Neural cell (in vitro differentiated cells): Measurements from ENCODE around the gene PTPRT. TPM values are rescaled to one million over a fixed set of nuclear protein-coding genes. Genes with fewer than 3 reads are reported as not detected.

Experiments used
- H2AFZ ChIP-seq: fragments of 200-600, 300-800 bp; sonication (generic), shearing (Covaris generic); 2 replicates; pipeline ENCODE4 v1.6.0; 2014; ENCODE audit warnings: low read depth, mild to moderate bottlenecking, antibody characterized with exemption, low read length, moderate library complexity
- H3F3A ChIP-seq: fragments of 200-600 bp; shearing (Covaris generic); 2 replicates; pipeline ENCODE4 v1.6.1; 2016; ENCODE audit warnings: mild to moderate bottlenecking, moderate library complexity, mixed read lengths, antibody characterized with exemption, low read length; ENCODE audit not compliant: insufficient read depth, poor library complexity, severe bottlenecking
- H3K27ac ChIP-seq: fragments of 200-600, 300-800 bp; sonication (generic), shearing (Covaris generic); 2 replicates; pipeline ENCODE4 v1.5.1; 2014; ENCODE audit warnings: mild to moderate bottlenecking, low read length, moderate library complexity
- H3K27me3 ChIP-seq: fragments of 300-800, 200-600 bp; sonication (generic), shearing (Covaris generic); 2 replicates; pipeline ENCODE4 v1.6.0; 2014; ENCODE audit warnings: mild to moderate bottlenecking, low read depth, low read length, moderate library complexity; ENCODE audit not compliant: insufficient read depth
- H3K36me3 ChIP-seq: fragments of 300-800, 200-600 bp; sonication (generic), shearing (Covaris generic); 2 replicates; pipeline ENCODE4 v1.5.1; 2014; ENCODE audit warnings: mild to moderate bottlenecking, antibody characterized with exemption, low read length, moderate library complexity; ENCODE audit not compliant: insufficient read depth
- H3K4me2 ChIP-seq: fragments of 300-800, 200-600 bp; sonication (generic), shearing (Covaris generic); 2 replicates; pipeline ENCODE4 v1.6.0; 2014; ENCODE audit warnings: mild to moderate bottlenecking, low read length
- H3K4me3 ChIP-seq: fragments of 300-800, 200-600 bp; sonication (generic), shearing (Covaris generic); 2 replicates; pipeline ENCODE4 v1.5.1; 2014; ENCODE audit warnings: mild to moderate bottlenecking, low read length, moderate library complexity
- H3K79me2 ChIP-seq: fragments of 200-600 bp; shearing (Covaris generic); replicated peaks from 2 replicates; pipeline ENCODE4 v1.6.0; 2014; ENCODE audit warnings: mild to moderate bottlenecking, low read length, moderate library complexity; ENCODE audit not compliant: insufficient read depth
- H3K9ac ChIP-seq: fragments of 300-800, 200-600 bp; sonication (generic), shearing (Covaris generic); 2 replicates; pipeline ENCODE4 v1.6.1; 2016; ENCODE audit warnings: mild to moderate bottlenecking, low read length, mixed read lengths
- H3K9me2 ChIP-seq: fragments of 200-600 bp; shearing (Covaris generic); 2 replicates; pipeline ENCODE4 v1.6.1; 2016; ENCODE audit warnings: mild to moderate bottlenecking, low read length, mixed read lengths; ENCODE audit not compliant: insufficient read depth
- H3K9me3 ChIP-seq: fragments of 200-600, 300-800 bp; sonication (generic), shearing (Covaris generic); 2 replicates; pipeline ENCODE4 v1.6.1; 2016; ENCODE audit warnings: mild to moderate bottlenecking, mixed run types, low read length, moderate library complexity, mixed read lengths
- H4K20me1 ChIP-seq: fragments of 200-600 bp; shearing (Covaris generic); 2 replicates; pipeline ENCODE4 v1.6.1; 2016; ENCODE audit warnings: mild to moderate bottlenecking, mixed run types; ENCODE audit not compliant: insufficient read depth
- CTCF ChIP-seq: fragments of 450-650 bp; IDR thresholded peaks from 2 replicates; pipeline ENCODE4 v1.5.1; 2014; ENCODE audit warnings: antibody characterized with exemption, mild to moderate bottlenecking, moderate library complexity; ENCODE audit not compliant: poor library complexity, severe bottlenecking
- EP300 ChIP-seq: fragments of 450-650 bp; conservative IDR thresholded peaks from 2 replicates; pipeline ENCODE4 v1.6.1; 2014; ENCODE audit warnings: antibody characterized with exemption, mild to moderate bottlenecking, moderate library complexity; ENCODE audit not compliant: poor library complexity, severe bottlenecking
- EZH2 ChIP-seq: fragments of 200-600, 300-800 bp; shearing (Covaris generic), sonication (generic); IDR thresholded peaks from 2 replicates; pipeline ENCODE4 v1.6.1; 2014; ENCODE audit warnings: antibody characterized with exemption, low read length, borderline replicate concordance, mild to moderate bottlenecking; ENCODE audit not compliant: insufficient read depth, poor library complexity, severe bottlenecking
- MXI1 ChIP-seq: fragments of 450-650 bp; conservative IDR thresholded peaks from 2 replicates; pipeline ENCODE4 v1.6.1; 2014; ENCODE audit warnings: antibody characterized with exemption, mild to moderate bottlenecking; ENCODE audit not compliant: poor library complexity, severe bottlenecking
- POLR2AphosphoS5 ChIP-seq: IDR thresholded peaks from 2 replicates; pipeline ENCODE4 v1.6.1; 2012
- RAD21 ChIP-seq: fragments of 450-650 bp; conservative IDR thresholded peaks from 2 replicates; pipeline ENCODE4 v1.6.1; 2014; ENCODE audit warnings: antibody characterized with exemption, mild to moderate bottlenecking, moderate library complexity
- REST ChIP-seq: IDR thresholded peaks from 2 replicates; pipeline ENCODE4 v1.6.1; 2012; ENCODE audit warnings: borderline replicate concordance
- SMC3 ChIP-seq: fragments of 450-650 bp; conservative IDR thresholded peaks from 2 replicates; pipeline ENCODE4 v1.6.1; 2014; ENCODE audit warnings: antibody characterized with exemption, mild to moderate bottlenecking, moderate library complexity; ENCODE audit not compliant: poor library complexity
- TAF1 ChIP-seq: IDR thresholded peaks from 2 replicates; pipeline ENCODE4 v1.6.1; 2012; ENCODE audit warnings: low read depth
- polyA plus RNA-seq: library from polyadenylated mRNA; depleted of rRNA; stranded (reverse); fragments of >200 nt; gene quantifications from 2 replicates; pipeline ENCODE4 v1.2.3, GENCODE V29; 2014

PTPRT gene
- polyA plus RNA-seq, 1 donor from 2014 or later: 9.2 TPM

DNA sequence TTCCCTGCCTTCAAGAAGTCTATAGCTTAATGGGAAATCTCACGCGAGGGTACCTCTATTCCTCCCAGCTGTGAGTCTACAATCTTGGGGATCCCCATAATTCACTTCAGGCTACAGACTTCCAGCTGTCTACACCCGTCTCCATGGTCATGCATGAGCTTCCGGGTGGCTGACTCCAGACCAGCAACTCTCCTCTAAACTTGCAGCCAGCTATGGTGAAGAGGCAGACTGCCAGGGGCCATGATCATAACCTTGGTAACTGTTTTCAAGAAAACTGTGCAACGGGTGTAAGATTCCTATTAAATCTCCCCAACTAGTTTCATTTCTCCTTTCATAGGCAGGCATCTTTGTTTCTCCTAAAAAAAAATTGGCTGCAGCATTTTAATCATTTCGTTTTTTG is 1037.1 kb downstream of the PTPRT start:
- H3K4me3 ChIP-seq: no peak overlapping the region
- H3K9me3 ChIP-seq: no peaks in the 10 kb centered on the region
- no peak overlapping the region for H3K9ac ChIP-seq
- no peak overlapping the region for H2AFZ ChIP-seq
- no peak overlapping the region for H3K27ac ChIP-seq
- no peaks in the 10 kb centered on the region for H3K79me2 ChIP-seq
- TF ChIP-seq RAD21: no peak
- TF ChIP-seq MXI1: no peak
- no peak for TF ChIP-seq TAF1
- no peak for TF ChIP-seq REST
- TF ChIP-seq POLR2AphosphoS5: no peak
- TF ChIP-seq EZH2: no peak
- no peak for TF ChIP-seq CTCF
- no peak for TF ChIP-seq EP300
- no peak for TF ChIP-seq SMC3
- no peak overlapping the region for H3K4me2 ChIP-seq
- H3K27me3 ChIP-seq: no peaks in the 10 kb centered on the region
- H4K20me1 ChIP-seq: no peaks in the 10 kb centered on the region
- H3K36me3 ChIP-seq: no peaks in the 10 kb centered on the region
- H3F3A ChIP-seq: no peaks in the 10 kb centered on the region
- H3K9me2 ChIP-seq: no peaks in the 10 kb centered on the region

GRCh38 chr20:42150230-42150629 is 1039.5 kb downstream of the PTPRT start:
- Histone ChIP-seq H3K27ac (no peak overlapping the region), H4K20me1 (no peaks in the 10 kb centered on the region), H3K4me3 (no peak overlapping the region), H3K79me2 (no peaks in the 10 kb centered on the region), H3K9me3 (no peaks in the 10 kb centered on the region), H3K27me3 (no peaks in the 10 kb centered on the region), H3K9ac (no peak overlapping the region), H3K36me3 (no peaks in the 10 kb centered on the region), H2AFZ (no peak overlapping the region), H3K9me2 (no peaks in the 10 kb centered on the region), H3K4me2 (no peak overlapping the region), H3F3A (no peaks in the 10 kb centered on the region)
- no peak for TF ChIP-seq MXI1
- no peak for TF ChIP-seq POLR2AphosphoS5
- TF ChIP-seq CTCF: no peak
- no peak for TF ChIP-seq REST
- TF ChIP-seq RAD21: no peak
- TF ChIP-seq EP300: no peak
- no peak for TF ChIP-seq SMC3
